GM23248 (cell line): ENCODE results near the gene NAGK. TPM values are rescaled to one million over a fixed set of nuclear protein-coding genes. Genes with fewer than 3 reads are reported as not detected.
A peak's percentile ranks its signal among the peaks of the same experiment; 100 is the strongest.

Experiments used
- DNase-seq: peaks from one replicate; pipeline ENCODE4 v3.0.0-alpha.2; 2015
- H2AFZ ChIP-seq: fragments of 200-600 bp; sonication (generic); 2 replicates; pipeline ENCODE4 v1.6.1; 2016; ENCODE audit warnings: antibody characterized with exemption
- H3F3A ChIP-seq: fragments of 200-600 bp; sonication (generic); 2 replicates; pipeline ENCODE4 v1.6.1; 2016; ENCODE audit warnings: mild to moderate bottlenecking, antibody characterized with exemption, mixed run types; ENCODE audit not compliant: insufficient read depth
- H3K27ac ChIP-seq: fragments of 200-600 bp; sonication (generic); 2 replicates; pipeline ENCODE4 v1.5.1; 2016; ENCODE audit warnings: mild to moderate bottlenecking
- H3K27me3 ChIP-seq: fragments of 200-600 bp; sonication (generic); replicated peaks from 2 replicates; pipeline ENCODE4 v1.6.1; 2016; ENCODE audit warnings: mild to moderate bottlenecking; ENCODE audit not compliant: insufficient read depth
- H3K36me3 ChIP-seq: fragments of 200-600 bp; sonication (generic); 2 replicates; pipeline ENCODE4 v1.6.1; 2016; ENCODE audit warnings: low read depth, mild to moderate bottlenecking
- H3K4me1 ChIP-seq: fragments of 200-600 bp; sonication (generic); 2 replicates; pipeline ENCODE4 v1.6.1; 2016; ENCODE audit warnings: mild to moderate bottlenecking; ENCODE audit not compliant: insufficient read depth
- H3K4me2 ChIP-seq: fragments of 200-600 bp; sonication (generic); one replicate; pipeline ENCODE4 v1.6.1; 2016; ENCODE audit warnings: mild to moderate bottlenecking; ENCODE audit not compliant: unreplicated experiment
- H3K4me3 ChIP-seq: fragments of 200-600 bp; sonication (generic); 2 replicates; pipeline ENCODE4 v1.5.1; 2016; ENCODE audit warnings: mild to moderate bottlenecking
- H3K79me2 ChIP-seq: fragments of 200-600 bp; sonication (generic); 2 replicates; pipeline ENCODE4 v1.6.1; 2016; ENCODE audit warnings: mild to moderate bottlenecking; ENCODE audit not compliant: insufficient read depth
- H3K9ac ChIP-seq: fragments of 200-600 bp; sonication (generic); 2 replicates; pipeline ENCODE4 v1.6.1; 2016; ENCODE audit warnings: mild to moderate bottlenecking
- H3K9me2 ChIP-seq: fragments of 200-600 bp; sonication (generic); 2 replicates; pipeline ENCODE4 v1.6.1; 2016; ENCODE audit warnings: mixed run types, mild to moderate bottlenecking, moderate library complexity; ENCODE audit not compliant: insufficient read depth
- H3K9me3 ChIP-seq: fragments of 200-600 bp; sonication (generic); one replicate; pipeline ENCODE4 v1.6.1; 2017; ENCODE audit warnings: low read depth
- H4K20me1 ChIP-seq: fragments of 200-600 bp; sonication (generic); 2 replicates; pipeline ENCODE4 v1.6.0; 2016; ENCODE audit not compliant: insufficient read depth
- EZH2 ChIP-seq: fragments of 200-600 bp; sonication (generic); IDR thresholded peaks from 2 replicates; pipeline ENCODE4 v1.6.1; 2018; ENCODE audit warnings: antibody characterized with exemption, mild to moderate bottlenecking; ENCODE audit not compliant: insufficient read depth, poor library complexity, severe bottlenecking
- EZH2phosphoT487 ChIP-seq: fragments of 200-600 bp; sonication (generic); IDR thresholded peaks from 2 replicates; pipeline ENCODE4 v1.6.1; 2018; ENCODE audit warnings: antibody characterized with exemption, moderate library complexity, mild to moderate bottlenecking, low read depth; ENCODE audit not compliant: insufficient read depth
- WGBS, 2 experiments: methylation state at CpG; one replicate each; pipeline ENCODE4 v1.1.6; 2015 to 2017; ENCODE audit warnings: low lambda C conversion rate in 2 of 2, low coverage in 1 of 2; ENCODE audit errors: missing lambda C conversion rate in 2 of 2; 5-methylcytosine and 5-hydroxymethylcytosine counted together
- in situ Hi-C: fragments of 300-500 bp; cut with MboI; formaldehyde crosslinking; loops from 2 replicates; pipeline ENCODE4 v1.15.0; 2020
- polyA plus RNA-seq: library from polyadenylated mRNA; unstranded; fragments of >200 nt; fragmentation: Nextera tagmentation; extraction: Ambion mirVana; gene quantifications from 2 replicates; pipeline ENCODE4 v1.2.1, GENCODE V29; 2016
- total RNA-seq: library from RNA; depleted of rRNA; stranded (reverse); fragments of >200 nt; shearing (Covaris generic); gene quantifications from 2 replicates; pipeline ENCODE4 v1.2.3, GENCODE V29; 2014

NAGK gene
- total and polyA plus RNA-seq, 2 experiments from 2014 or later, result 86.4 to 136 TPM

- H4K20me1 ChIP-seq, result no peaks in the 10 kb centered on the region
- in situ Hi-C loops, result no loop called here
- DNase-seq, result peak; percentile 52
Measured at GRCh38 chr2:71067567-71068217, 756 bp upstream of the NAGK start.

DNA sequence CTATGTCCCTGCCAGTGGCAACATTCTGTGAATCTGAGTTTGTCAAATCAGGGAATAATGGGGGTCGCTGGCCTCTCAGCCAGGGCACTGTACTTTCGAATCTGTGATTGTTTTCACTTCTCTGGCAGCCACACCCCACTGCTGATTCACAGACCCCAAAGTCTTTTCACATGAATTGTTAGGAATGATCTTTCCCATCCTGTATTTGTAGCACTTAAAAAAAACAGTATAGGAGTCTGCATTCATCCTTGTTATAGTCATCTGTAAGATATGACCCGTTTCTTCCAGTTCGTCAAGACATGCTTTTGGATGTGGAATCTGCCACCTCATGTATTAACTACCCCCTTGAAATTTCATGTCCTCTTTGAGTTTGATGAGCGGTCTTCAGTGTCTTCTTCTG lies 928 bp downstream of the NAGK start:
- peaks cover 11% of the 10 kb centered on the region; the same call in 1 of the 2 replicates for H3K36me3 ChIP-seq
- H3K4me3 ChIP-seq, result peak overlapping the region; percentile 86
- peaks cover 10% of the 10 kb centered on the region; the same call in 1 of the 2 replicates for H3F3A ChIP-seq
- TF ChIP-seq EZH2phosphoT487 (no peak), EZH2 (no peak)
- no peaks in the 10 kb centered on the region for H3K9me3 ChIP-seq
- peak; percentile 79 for DNase-seq
- H2AFZ ChIP-seq, result peak overlapping the region; percentile 86; the same call in 1 of the 2 replicates
- H3K79me2 ChIP-seq, result peaks cover 53% of the 10 kb centered on the region
- WGBS, 2 experiments, result 14 to 15% methylated on average over 5 of the region's 5 CpGs
- in situ Hi-C loops, result no loop called here
- H3K9me2 ChIP-seq, result no peaks in the 10 kb centered on the region
- H3K27ac ChIP-seq, result peak overlapping the region; percentile 94
- peak overlapping the region; percentile 88 for H3K9ac ChIP-seq
- no peaks in the 10 kb centered on the region for H3K27me3 ChIP-seq
- peaks cover 25% of the 10 kb centered on the region for H3K4me1 ChIP-seq
- no peaks in the 10 kb centered on the region for H4K20me1 ChIP-seq
- peak overlapping the region; percentile 86 for H3K4me2 ChIP-seq

More at GRCh38 chr2:71067567-71068217, 756 bp upstream of the NAGK start:
- Histone ChIP-seq H3K27me3 (no peaks in the 10 kb centered on the region), H3K4me3 (peak overlapping the region; percentile 86), H3K9me3 (no peaks in the 10 kb centered on the region), H3K4me1 (peaks cover 25% of the 10 kb centered on the region), H2AFZ (peak overlapping the region; percentile 86), H3K9ac (peak overlapping the region; percentile 88), H3K27ac (peak overlapping the region; percentile 94), H3K36me3 (0 out of 2 replicates have a peak, but pooled peaks cover 1% of the 10 kb centered on the region), H3F3A (peaks cover 10% of the 10 kb centered on the region; the same call in 1 of the 2 replicates), H3K4me2 (peak overlapping the region; percentile 86), H3K79me2 (peaks cover 37% of the 10 kb centered on the region), H3K9me2 (no peaks in the 10 kb centered on the region)
- 5% methylated on average over 26 of the region's 26 CpGs for WGBS, 2 experiments
- TF ChIP-seq EZH2 (no peak), EZH2phosphoT487 (no peak)

DNA sequence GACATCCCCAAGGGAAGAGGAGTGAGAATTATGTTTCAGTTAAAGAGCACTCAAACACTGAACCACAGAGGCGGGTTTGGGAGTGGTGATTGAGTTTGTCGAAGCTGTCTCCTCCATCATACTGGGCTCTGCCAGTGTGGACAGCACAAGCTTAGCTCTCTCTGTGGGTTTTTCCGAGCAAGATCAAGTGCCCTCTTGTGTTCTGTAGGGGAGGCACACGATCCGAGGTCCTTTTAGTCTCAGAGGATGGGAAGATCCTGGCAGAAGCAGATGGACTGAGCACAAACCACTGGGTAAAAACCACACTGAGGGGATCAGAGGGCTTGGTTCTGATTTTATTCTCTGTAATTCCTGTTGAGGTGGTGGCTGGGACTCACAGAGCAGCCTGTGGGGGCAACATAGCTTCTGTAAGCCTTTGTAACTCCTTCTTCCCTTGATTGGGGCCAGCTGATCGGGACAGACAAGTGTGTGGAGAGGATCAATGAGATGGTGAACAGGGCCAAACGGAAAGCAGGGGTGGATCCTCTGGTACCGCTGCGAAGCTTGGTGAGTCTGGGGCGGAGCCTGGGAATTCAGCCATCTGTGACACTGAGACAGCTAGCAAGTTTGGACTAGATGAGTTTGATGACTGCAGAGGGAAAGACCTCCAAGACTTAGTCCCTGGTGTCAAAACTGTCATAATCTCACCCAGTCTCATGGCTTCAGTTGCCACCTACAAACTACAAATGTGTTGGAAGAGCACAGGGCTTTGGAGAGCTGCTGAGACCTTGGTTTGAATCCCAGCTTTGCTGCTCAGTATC lies 2.0 kb downstream of the NAGK start:
- H2AFZ ChIP-seq, result no peak overlapping the region
- H4K20me1 ChIP-seq, result no peaks in the 10 kb centered on the region
- H3F3A ChIP-seq, result peaks cover 10% of the 10 kb centered on the region; the same call in 1 of the 2 replicates
- peak overlapping the region; percentile 86 for H3K4me3 ChIP-seq
- H3K36me3 ChIP-seq, result peaks cover 19% of the 10 kb centered on the region; the same call in 1 of the 2 replicates
- 34 to 38% methylated on average over 10 of the region's 10 CpGs for WGBS, 2 experiments
- peak; percentile 75 for DNase-seq
- H3K4me2 ChIP-seq, result peak overlapping the region; percentile 86
- in situ Hi-C loops, result no loop called here
- no peaks in the 10 kb centered on the region for H3K9me2 ChIP-seq
- TF ChIP-seq EZH2phosphoT487, result no peak
- TF ChIP-seq EZH2, result no peak
- peak overlapping the region; percentile 94 for H3K27ac ChIP-seq
- H3K9ac ChIP-seq, result peak overlapping the region; percentile 88
- H3K27me3 ChIP-seq, result no peaks in the 10 kb centered on the region
- peaks cover 64% of the 10 kb centered on the region for H3K79me2 ChIP-seq
- H3K9me3 ChIP-seq, result no peaks in the 10 kb centered on the region
- H3K4me1 ChIP-seq, result peaks cover 25% of the 10 kb centered on the region

GRCh38 chr2:71071681-71072398 lies 3.4 kb downstream of the NAGK start:
- Histone ChIP-seq H3K9ac (no peak overlapping the region), H3K79me2 (peaks cover 65% of the 10 kb centered on the region), H3K4me2 (no peak overlapping the region), H3K36me3 (peaks cover 21% of the 10 kb centered on the region; the same call in 1 of the 2 replicates), H3K4me1 (peaks cover 25% of the 10 kb centered on the region), H3K27ac (no peak overlapping the region), H3K4me3 (no peak overlapping the region), H2AFZ (no peak overlapping the region), H3F3A (peaks cover 10% of the 10 kb centered on the region; the same call in 1 of the 2 replicates), H3K9me3 (no peaks in the 10 kb centered on the region), H3K27me3 (no peaks in the 10 kb centered on the region), H4K20me1 (no peaks in the 10 kb centered on the region), H3K9me2 (no peaks in the 10 kb centered on the region)
- in situ Hi-C loops, result no loop called here
- WGBS, 2 experiments, result 86 to 90% methylated on average over 10 to 14 of the region's 14 CpGs
- TF ChIP-seq EZH2phosphoT487, result no peak
- TF ChIP-seq EZH2, result no peak
- no peak for DNase-seq
